IPS-15b (cell line): Measurements from ENCODE around the gene SPPL2B.
"Not testable (repeated sequence)": the region's sequence is repeated elsewhere in the genome, so short reads cannot be mapped to it uniquely, and the experiment has no call there.

Source experiments
- H3K27me3 ChIP-seq: one replicate; pipeline ENCODE4 v1.6.1; 2013; ENCODE audit warnings: low read length; ENCODE audit not compliant: control insufficient read depth, insufficient read depth
- H3K36me3 ChIP-seq: one replicate; pipeline ENCODE4 v1.6.1; 2013; ENCODE audit warnings: low read length; ENCODE audit not compliant: control insufficient read depth, insufficient read depth
- H3K4me1 ChIP-seq: one replicate; pipeline ENCODE4 v1.6.1; 2013; ENCODE audit warnings: mild to moderate bottlenecking, low read length; ENCODE audit not compliant: control insufficient read depth, insufficient read depth
- H3K4me3 ChIP-seq: one replicate; pipeline ENCODE4 v1.5.1; 2013; ENCODE audit warnings: low read depth, low read length
- H3K9ac ChIP-seq: one replicate; pipeline ENCODE4 v1.6.1; 2013; ENCODE audit warnings: low read depth, mild to moderate bottlenecking, low read length
- H3K9me3 ChIP-seq: one replicate; pipeline ENCODE4 v1.6.1; 2013; ENCODE audit warnings: mild to moderate bottlenecking, low read length; ENCODE audit not compliant: control insufficient read depth, insufficient read depth

Gene SPPL2B

GRCh38 chr19:2344381-2344870 lies 15.9 kb downstream of the SPPL2B start:
- peaks cover 37% of the 10 kb centered on the region for H3K36me3 ChIP-seq
- H3K9me3 ChIP-seq = no peaks in the 10 kb centered on the region
- H3K27me3 ChIP-seq = no peaks in the 10 kb centered on the region
- H3K4me3 ChIP-seq = no peak overlapping the region
- no peaks in the 10 kb centered on the region for H3K4me1 ChIP-seq
- H3K9ac ChIP-seq = no peak overlapping the region

GRCh38 chr19:2345076-2345475 lies 16.6 kb downstream of the SPPL2B start:
- no peak overlapping the region for H3K9ac ChIP-seq
- no peaks in the 10 kb centered on the region for H3K9me3 ChIP-seq
- H3K4me1 ChIP-seq = no peaks in the 10 kb centered on the region
- no peaks in the 10 kb centered on the region for H3K27me3 ChIP-seq
- no peak overlapping the region for H3K4me3 ChIP-seq
- peaks cover 32% of the 10 kb centered on the region for H3K36me3 ChIP-seq

- H3K4me3 ChIP-seq = no peak overlapping the region
- H3K36me3 ChIP-seq = peaks cover 27% of the 10 kb centered on the region
- no peaks in the 10 kb centered on the region for H3K9me3 ChIP-seq
- no peaks in the 10 kb centered on the region for H3K27me3 ChIP-seq
- H3K9ac ChIP-seq = no peak overlapping the region
- H3K4me1 ChIP-seq = no peaks in the 10 kb centered on the region
Observed at GRCh38 chr19:2345794-2346663, 17.5 kb downstream of the SPPL2B start.

DNA sequence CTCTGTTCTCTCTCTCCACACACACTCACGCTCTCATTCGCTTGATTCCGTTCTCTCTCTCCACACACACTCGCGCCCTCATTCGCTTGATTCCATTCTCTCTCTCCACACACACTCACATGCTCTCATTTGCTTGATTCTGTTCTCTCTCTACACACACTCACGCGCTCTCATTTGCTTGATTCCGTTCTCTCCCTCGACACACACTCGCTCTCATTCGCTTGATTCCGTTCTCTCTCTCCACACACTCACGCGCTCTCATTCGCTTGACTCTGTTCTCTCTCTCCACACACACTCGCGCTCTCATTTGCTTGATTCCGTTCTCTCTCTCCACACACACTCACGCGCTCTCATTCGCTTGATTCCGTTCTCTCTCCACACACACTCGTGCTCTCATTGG lies 21.3 kb downstream of the SPPL2B start:
- not testable (repeated sequence) for H3K4me3 ChIP-seq, H3K27me3 ChIP-seq, H3K4me1 ChIP-seq, H3K9ac ChIP-seq, H3K9me3 ChIP-seq
- peaks cover 23% of the 10 kb centered on the region for H3K36me3 ChIP-seq

DNA sequence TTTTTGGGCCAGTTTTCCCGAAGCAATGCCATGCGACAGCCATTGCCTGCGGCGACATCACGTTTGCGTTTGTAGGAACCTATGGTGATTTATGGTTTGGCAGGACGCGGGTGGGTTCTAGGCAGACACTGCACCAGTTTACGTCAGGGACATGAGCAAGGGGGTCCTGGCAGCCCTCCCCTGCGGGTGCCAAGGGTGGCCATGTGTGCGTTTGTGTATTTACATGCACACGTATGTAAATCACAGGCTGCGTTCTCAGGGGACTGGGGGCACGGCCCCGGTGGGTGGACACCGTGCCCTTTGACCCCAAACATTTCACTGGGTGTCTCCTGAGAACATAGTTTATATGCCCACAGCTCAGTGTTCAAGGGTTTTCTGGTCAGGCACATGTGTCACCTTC lies 22.2 kb downstream of the SPPL2B start:
- Histone ChIP-seq H3K4me1 (no peaks in the 10 kb centered on the region), H3K9me3 (no peaks in the 10 kb centered on the region), H3K4me3 (no peak overlapping the region), H3K27me3 (no peaks in the 10 kb centered on the region), H3K36me3 (peaks cover 19% of the 10 kb centered on the region), H3K9ac (no peak overlapping the region)

DNA sequence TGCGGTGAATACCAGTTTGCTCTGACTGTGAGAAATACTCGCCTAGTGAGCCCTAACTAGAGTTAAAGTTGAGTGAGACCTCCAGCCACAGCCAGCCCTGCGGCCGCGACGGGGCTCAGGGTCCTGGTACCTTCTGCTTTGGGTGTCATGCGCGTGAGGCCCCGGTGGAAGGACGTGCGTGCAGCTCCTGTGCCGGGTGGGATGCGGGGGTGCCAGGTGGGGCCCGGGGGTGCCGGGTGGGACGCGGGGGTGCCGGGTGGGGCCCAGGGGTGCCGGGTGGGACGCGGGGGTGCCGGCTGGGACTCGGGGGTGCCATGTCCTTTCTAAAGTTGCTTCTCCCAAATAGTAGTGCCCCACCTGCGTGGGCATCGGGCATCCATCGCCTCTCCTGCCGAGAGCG lies 23.1 kb downstream of the SPPL2B start:
- H3K4me1 ChIP-seq = no peaks in the 10 kb centered on the region
- H3K9ac ChIP-seq = no peak overlapping the region
- H3K9me3 ChIP-seq = no peaks in the 10 kb centered on the region
- H3K4me3 ChIP-seq = no peak overlapping the region
- H3K36me3 ChIP-seq = peaks cover 16% of the 10 kb centered on the region
- no peaks in the 10 kb centered on the region for H3K27me3 ChIP-seq

- Histone ChIP-seq H3K4me3 (no peak overlapping the region), H3K9ac (no peak overlapping the region), H3K27me3 (no peaks in the 10 kb centered on the region), H3K9me3 (no peaks in the 10 kb centered on the region), H3K4me1 (no peaks in the 10 kb centered on the region), H3K36me3 (peaks cover 16% of the 10 kb centered on the region)
Observed at GRCh38 chr19:2352121-2352520, 23.6 kb downstream of the SPPL2B start.

- H3K9me3 ChIP-seq = no peaks in the 10 kb centered on the region
- no peak overlapping the region for H3K4me3 ChIP-seq
- H3K9ac ChIP-seq = no peak overlapping the region
- H3K27me3 ChIP-seq = no peaks in the 10 kb centered on the region
- peaks cover 16% of the 10 kb centered on the region for H3K36me3 ChIP-seq
- H3K4me1 ChIP-seq = no peaks in the 10 kb centered on the region
Observed at GRCh38 chr19:2353159-2353886, 24.8 kb downstream of the SPPL2B start.

DNA sequence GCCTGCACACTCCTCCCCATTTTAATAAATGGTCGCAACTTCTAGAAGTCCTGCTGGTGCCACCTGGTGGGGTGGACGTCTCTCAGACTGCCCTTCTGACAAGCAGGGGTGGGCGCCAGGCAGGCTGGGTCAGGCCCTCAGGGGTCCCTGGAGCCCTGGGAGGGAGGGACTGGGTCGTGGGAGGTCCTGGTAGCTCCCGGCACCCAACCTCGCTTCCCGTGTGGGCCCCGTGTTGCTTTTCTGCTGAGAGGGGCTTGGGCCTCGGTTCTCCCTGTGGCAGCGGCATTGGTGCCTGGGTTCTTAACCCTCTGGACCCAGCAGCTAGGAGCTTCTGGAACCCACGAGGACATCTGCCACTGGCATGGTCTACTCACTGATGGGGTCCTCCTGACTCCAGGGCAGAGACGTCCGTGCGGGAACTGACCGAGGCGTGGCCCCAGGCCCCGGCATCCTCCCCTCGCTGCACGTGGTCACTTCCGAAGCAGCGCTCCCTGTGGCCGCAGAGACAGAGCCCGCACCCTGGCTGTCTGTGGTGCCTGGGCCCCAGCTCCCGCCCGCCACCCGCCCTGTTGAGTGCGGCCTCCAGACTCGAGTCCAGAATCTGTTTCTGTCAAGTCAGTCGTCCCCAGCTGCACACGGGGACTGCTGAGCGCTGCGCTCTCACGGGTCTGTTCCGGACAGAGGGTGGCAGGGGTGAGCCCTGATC lies 25.6 kb downstream of the SPPL2B start:
- no peaks in the 10 kb centered on the region for H3K4me1 ChIP-seq
- peaks cover 16% of the 10 kb centered on the region for H3K36me3 ChIP-seq
- no peaks in the 10 kb centered on the region for H3K9me3 ChIP-seq
- no peaks in the 10 kb centered on the region for H3K27me3 ChIP-seq
- no peak overlapping the region for H3K9ac ChIP-seq
- H3K4me3 ChIP-seq = no peak overlapping the region

DNA sequence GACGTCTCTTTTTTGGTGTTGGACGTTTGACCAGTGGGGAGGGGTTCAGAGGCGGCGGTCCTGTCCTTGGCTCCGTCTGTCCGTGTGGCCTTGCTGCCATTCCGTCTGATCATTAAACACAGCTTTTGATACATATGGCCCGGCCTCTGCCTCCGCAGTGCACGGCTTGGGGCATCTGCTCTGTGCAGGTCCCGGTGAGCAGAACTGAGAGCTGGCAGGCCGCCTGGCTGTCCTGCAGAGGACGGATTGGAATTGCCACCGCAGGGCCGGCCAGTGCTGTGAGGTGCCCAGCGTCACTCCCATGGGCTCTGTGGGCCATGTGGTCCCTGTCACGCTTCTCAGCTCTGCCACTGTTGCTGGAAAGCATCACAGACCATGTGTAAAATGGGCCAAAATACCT lies 26.2 kb downstream of the SPPL2B start:
- H3K4me1 ChIP-seq = no peaks in the 10 kb centered on the region
- no peaks in the 10 kb centered on the region for H3K9me3 ChIP-seq
- peaks cover 16% of the 10 kb centered on the region for H3K36me3 ChIP-seq
- H3K4me3 ChIP-seq = no peak overlapping the region
- no peaks in the 10 kb centered on the region for H3K27me3 ChIP-seq
- no peak overlapping the region for H3K9ac ChIP-seq

DNA sequence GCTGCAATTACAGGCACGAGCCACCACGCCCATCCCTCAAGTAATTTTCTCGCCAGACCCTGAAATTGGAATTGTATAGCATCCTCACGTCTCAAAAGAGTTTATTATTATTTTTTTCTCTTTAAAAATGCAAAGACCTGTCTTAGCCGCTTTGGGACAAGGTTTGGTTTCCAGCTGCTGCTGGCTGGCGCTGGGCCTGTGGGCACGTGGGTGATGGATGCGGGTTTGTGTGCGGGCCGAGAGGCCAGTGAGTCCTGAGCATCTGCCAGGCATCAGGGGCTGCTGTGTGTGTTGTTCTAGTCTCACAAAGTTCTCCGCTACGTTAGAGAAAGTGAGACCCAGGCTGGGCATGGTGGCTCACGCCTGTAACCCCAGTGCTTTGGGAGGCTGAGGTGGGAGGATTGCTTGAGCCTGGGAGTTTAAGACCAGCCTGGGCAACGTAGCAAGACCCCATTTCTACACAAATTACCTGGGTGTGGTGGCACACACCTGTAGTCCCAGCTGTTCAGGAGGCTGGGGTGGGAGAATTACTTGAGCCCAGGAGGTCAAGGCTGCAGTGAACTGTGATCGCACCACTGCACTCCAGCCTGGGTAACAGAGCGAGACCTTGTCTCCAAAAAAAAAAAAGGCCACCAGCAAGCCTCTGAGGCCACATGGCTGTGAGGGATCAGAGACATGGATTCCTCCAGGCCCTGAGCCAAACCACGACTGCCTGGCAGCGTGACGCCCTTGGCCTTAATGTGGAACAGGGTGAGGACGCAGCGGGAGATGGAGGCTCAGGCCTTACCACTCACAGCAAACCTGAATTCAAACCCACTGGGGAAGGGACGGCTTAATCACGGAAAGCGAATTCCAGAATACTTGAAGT lies 26.9 kb downstream of the SPPL2B start:
- H3K9me3 ChIP-seq = no peaks in the 10 kb centered on the region
- H3K4me3 ChIP-seq = no peak overlapping the region
- no peak overlapping the region for H3K9ac ChIP-seq
- H3K4me1 ChIP-seq = no peaks in the 10 kb centered on the region
- peaks cover under 1% of the 10 kb centered on the region for H3K27me3 ChIP-seq
- H3K36me3 ChIP-seq = peaks cover 16% of the 10 kb centered on the region
